Motor neuron (in vitro differentiated cells): ENCODE measurements around the gene NR6A1. TPM values are rescaled to one million over a fixed set of nuclear protein-coding genes. Genes with fewer than 3 reads are reported as not detected.

Source experiments
- ATAC-seq, 8 experiments: fragments of 200-7000 bp; cut with Tn5 transposase; replicated peaks in 6 of 8; 2 replicates each; pipeline ENCODE4 v1.8.0; 2021; ENCODE audit warnings: mild to moderate bottlenecking in 8 of 8, moderate library complexity in 8 of 8
- H3K27ac ChIP-seq, 2 donors: fragments of 250-450 bp; sonication (Bioruptor Pico); 2 replicates each; pipeline ENCODE4 v1.9.0; 2021; ENCODE audit warnings: antibody characterized with exemption in 2 of 2, mild to moderate bottlenecking in 2 of 2, moderate library complexity in 1 of 2
- H3K4me1 ChIP-seq, 2 donors: fragments of 250-450 bp; sonication (Bioruptor Pico); replicated peaks in 1 of 2; 2 replicates each; pipeline ENCODE4 v1.6.1; 2021; ENCODE audit warnings: antibody characterized with exemption in 2 of 2, mild to moderate bottlenecking in 2 of 2, moderate library complexity in 1 of 2
- H3K4me3 ChIP-seq, 5 donors: fragments of 250-450 bp; sonication (Bioruptor Pico); 2 replicates each; pipeline ENCODE4 v1.9.0; 2021; ENCODE audit warnings: antibody characterized with exemption in 5 of 5, mild to moderate bottlenecking in 5 of 5, moderate library complexity in 4 of 5
- WGBS, 10 experiments: fragments of 450-650 bp; shearing (Covaris generic); methylation state at CpG; one replicate each; pipeline ENCODE4 v1.0.0; 2022; 5-methylcytosine and 5-hydroxymethylcytosine counted together
- in situ Hi-C, 9 experiments: fragments of 400-800 bp; cut with MboI; loops; one replicate each; pipeline ENCODE4 v1.15.0; 2021; ENCODE audit warnings: low sequenced_read_pairs in 9 of 9, low pct_unique_long_range_greater_than_20kb in 2 of 9; ENCODE audit not compliant: unreplicated experiment in 9 of 9
- total RNA-seq, 8 experiments: library from RNA; unstranded; fragments of 300-600 nt; gene quantifications; 2 replicates each; pipeline versions ENCODE4 v1.2.3 to v1.2.4, GENCODE V29; 2022

Gene NR6A1
- total RNA-seq, 8 experiments from 2014 or later = 0.46 to 29.0 (median 3.7) TPM

DNA sequence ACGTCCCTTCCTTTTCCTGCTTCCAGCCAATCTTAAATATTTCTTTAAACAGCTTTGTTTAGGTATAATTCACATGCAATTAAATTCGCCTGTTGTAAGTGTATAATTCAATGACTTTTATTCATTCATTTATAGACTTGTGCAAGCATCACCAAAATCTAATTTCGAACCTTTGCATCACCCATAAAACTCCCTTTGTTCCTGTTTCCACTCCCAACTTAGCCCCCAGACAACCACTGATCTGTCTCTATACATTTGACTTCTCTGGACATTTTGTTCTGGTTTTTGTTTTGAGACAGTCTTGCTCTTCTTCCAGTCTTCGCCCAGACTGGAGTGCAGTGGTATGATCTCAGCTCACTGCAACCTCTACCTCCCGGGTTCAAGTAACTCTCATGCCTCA is 71.5 kb downstream of the NR6A1 start:
- no peak for ATAC-seq
- Histone ChIP-seq H3K4me3 (no peak overlapping the region), H3K4me1 (peaks cover 22 to 23% of the 10 kb centered on the region in 2 donors), H3K27ac (no peak overlapping the region)
- in situ Hi-C loops = no loop called here
- 85 to 100% (median 93%) methylated on average over 2 to 5 of the region's 5 CpGs; no CpG with 5 or more reads in 1 of the 10 experiments for WGBS, 10 experiments

GRCh38 chr9:124698265-124698664 is 72.8 kb downstream of the NR6A1 start:
- WGBS, 10 experiments = 13 to 70% (median 38%) methylated on average over 2 to 6 of the region's 6 CpGs; no CpG with 5 or more reads in 1 of the 10 experiments
- peaks cover 22 to 23% of the 10 kb centered on the region in 2 donors for H3K4me1 ChIP-seq
- in situ Hi-C loops = no loop called here
- H3K4me3 ChIP-seq = no peak overlapping the region
- ATAC-seq = peak in 6 of 8 experiments; percentile 53 to 98 (median 94)
- H3K27ac ChIP-seq = peak overlapping the region; percentile 13 to 52

DNA sequence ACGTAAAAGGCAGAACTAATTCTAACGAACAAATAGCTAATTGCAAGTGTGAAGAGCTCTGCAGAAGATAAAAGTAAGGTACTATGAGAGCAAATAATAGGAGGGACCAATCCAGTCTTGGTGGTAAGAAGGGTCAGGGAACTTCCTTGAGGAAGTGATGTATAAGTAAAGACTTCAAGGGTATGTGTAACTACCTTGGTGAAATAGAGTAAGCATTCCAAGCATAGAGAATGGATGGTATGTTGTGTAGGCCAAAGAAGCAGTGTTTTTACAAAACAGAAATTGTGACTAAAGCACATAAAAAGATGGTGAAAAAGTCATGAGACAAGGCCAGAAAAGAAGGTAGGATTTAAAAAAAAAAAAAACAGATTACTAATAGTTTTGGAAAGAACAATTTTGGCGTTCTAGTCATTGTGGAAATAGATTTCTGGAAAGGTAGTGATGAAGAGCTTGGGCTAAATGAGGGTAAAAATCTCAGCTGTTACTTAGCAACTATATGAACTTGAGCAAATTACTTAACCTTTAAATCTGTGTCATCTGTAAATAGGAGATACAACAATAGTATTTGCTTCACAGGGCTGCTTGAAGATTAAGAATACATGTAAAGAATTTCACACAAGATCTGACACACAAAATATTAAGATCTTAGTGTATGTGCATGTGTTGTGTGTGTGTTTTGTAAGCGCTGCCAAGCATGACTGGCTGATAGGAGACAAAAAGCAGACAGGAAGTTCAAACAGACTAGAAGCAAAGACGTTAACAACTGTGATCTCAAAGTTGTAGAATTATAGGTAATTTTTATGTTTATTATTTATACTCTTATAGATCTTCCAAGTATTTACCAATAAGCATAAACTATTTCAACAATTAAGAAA is 73.5 kb downstream of the NR6A1 start:
- 51 to 96% (median 85%) methylated on average over 3 to 5 of the region's 5 CpGs for whole genome bisulfite sequencing, 10 experiments
- in situ Hi-C loops = no loop called here
- peaks cover 22 to 23% of the 10 kb centered on the region in 2 donors for H3K4me1 ChIP-seq
- peak in 2 of 8 experiments; percentile 29 to 34 for ATAC-seq
- H3K4me3 ChIP-seq = no peak overlapping the region
- peak overlapping the region; percentile 13 to 52 for H3K27ac ChIP-seq

- Histone ChIP-seq H3K27ac (no peak overlapping the region), H3K4me3 (no peak overlapping the region), H3K4me1 (peaks cover 23 to 26% of the 10 kb centered on the region in 2 donors)
- 0 to 92% (median 60%) methylated on average over 1 to 3 of the region's 3 CpGs for WGBS, 10 experiments
- ATAC-seq = no peak
- in situ Hi-C loops = no loop called here
Observed at GRCh38 chr9:124696101-124696500, 75.0 kb downstream of the NR6A1 start.

- peaks cover 23 to 26% of the 10 kb centered on the region in 2 donors for H3K4me1 ChIP-seq
- in situ Hi-C loops = no loop called here
- no peak overlapping the region for H3K4me3 ChIP-seq
- WGBS, 10 experiments = 59 to 100% (median 90%) methylated on average over 2 to 16 of the region's 16 CpGs; no CpG with 5 or more reads in 2 of the 10 experiments
- no peak overlapping the region for H3K27ac ChIP-seq
- no peak for ATAC-seq
Observed at GRCh38 chr9:124695280-124695890, 75.7 kb downstream of the NR6A1 start.

GRCh38 chr9:124694414-124695279 is 76.5 kb downstream of the NR6A1 start:
- Histone ChIP-seq H3K27ac (no peak overlapping the region), H3K4me1 (peaks cover 22 to 26% of the 10 kb centered on the region in 2 donors)
- ATAC-seq = peak in 1 of 8 experiments; percentile 54

GRCh38 chr9:124693403-124693802 is 77.7 kb downstream of the NR6A1 start:
- in situ Hi-C loops = no loop called here
- peaks cover 11 to 14% of the 10 kb centered on the region in 2 donors for H3K4me1 ChIP-seq
- no peak overlapping the region for H3K27ac ChIP-seq
- no peak for ATAC-seq
- 44 to 100% (median 71%) methylated on average over 1 to 3 of the region's 3 CpGs; no CpG with 5 or more reads in 2 of the 10 experiments for WGBS, 10 experiments
- H3K4me3 ChIP-seq = no peak overlapping the region

More at GRCh38 chr9:124694414-124695279, 76.5 kb downstream of the NR6A1 start:
- no peak overlapping the region for H3K4me3 ChIP-seq
- 0 to 100% (median 76%) methylated on average over 1 to 3 of the region's 3 CpGs for WGBS, 10 experiments
- in situ Hi-C loops = no loop called here

DNA sequence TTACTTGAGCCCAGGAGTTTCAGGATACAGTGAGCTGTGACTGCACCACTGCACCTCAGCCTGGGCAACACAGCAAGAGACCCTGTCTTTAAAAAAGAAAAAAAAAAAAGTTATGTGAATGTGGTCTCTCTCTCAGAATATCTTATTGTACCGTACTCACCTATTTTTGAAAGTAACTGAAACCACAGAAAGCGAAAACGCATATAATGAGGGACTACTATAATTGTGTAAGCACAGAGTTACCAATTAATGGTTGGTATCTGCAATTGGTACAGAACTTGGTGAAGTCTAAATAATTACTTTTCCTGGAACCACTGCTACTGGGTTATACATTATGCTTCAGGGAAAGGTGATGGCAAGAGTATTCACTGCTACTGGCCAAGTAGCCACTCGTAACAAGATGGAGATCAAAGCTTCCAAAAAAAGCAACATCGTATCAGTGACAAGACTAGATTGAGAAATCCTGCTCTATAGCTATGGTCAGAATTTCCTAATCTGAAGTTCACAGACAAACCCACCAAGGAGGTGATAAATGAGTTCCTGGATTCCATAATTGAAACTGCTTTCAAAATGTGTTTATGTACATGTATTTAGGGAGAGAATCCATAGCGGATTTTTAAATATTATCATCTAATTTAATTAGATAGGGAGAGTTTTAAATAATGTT is 82.7 kb downstream of the NR6A1 start:
- Histone ChIP-seq H3K4me3 (no peak overlapping the region), H3K27ac (no peak overlapping the region), H3K4me1 (peaks cover 0 to 5% of the 10 kb centered on the region in 2 donors)
- no peak for ATAC-seq
- WGBS, 10 experiments = 74 to 100% (median 90%) methylated on average over 1 to 6 of the region's 6 CpGs
- in situ Hi-C loops = no loop called here

DNA sequence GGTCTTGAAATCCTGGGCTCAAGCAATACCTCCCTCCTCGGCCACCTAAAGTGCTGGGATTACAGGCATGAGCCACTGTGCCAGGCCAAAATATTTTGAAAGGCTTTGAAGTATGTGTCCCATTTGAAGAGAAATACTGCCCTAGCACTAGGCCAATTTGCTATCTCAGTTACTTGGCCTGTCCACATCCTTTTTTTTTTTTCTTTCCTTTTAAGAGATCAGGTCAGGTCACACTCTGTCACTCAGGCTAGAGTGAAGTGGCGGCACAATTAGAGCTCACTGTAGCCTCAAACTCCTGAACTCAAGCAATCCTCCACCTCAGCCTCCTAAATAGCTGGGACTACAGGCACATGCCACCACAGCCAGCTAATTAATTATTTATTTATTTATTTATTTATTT is 84.2 kb downstream of the NR6A1 start:
- Histone ChIP-seq H3K4me1 (peaks cover 0 to 5% of the 10 kb centered on the region in 2 donors), H3K27ac (no peak overlapping the region), H3K4me3 (no peak overlapping the region)
- in situ Hi-C loops = no loop called here
- ATAC-seq = no peak
- WGBS, 10 experiments = 88 to 100% (median 100%) methylated on average over 1 to 2 of the region's 2 CpGs; no CpG with 5 or more reads in 5 of the 10 experiments

- Histone ChIP-seq H3K27ac (no peak overlapping the region), H3K4me3 (no peak overlapping the region), H3K4me1 (no peaks in the 10 kb centered on the region)
- 88 to 100% (median 98%) methylated on average over 1 to 5 of the region's 5 CpGs; no CpG with 5 or more reads in 4 of the 10 experiments for WGBS, 10 experiments
- ATAC-seq = no peak
- in situ Hi-C loops = no loop called here
Observed at GRCh38 chr9:124685217-124685616, 85.9 kb downstream of the NR6A1 start.

- in situ Hi-C loops = no loop called here
- Histone ChIP-seq H3K4me1 (no peaks in the 10 kb centered on the region), H3K4me3 (no peak overlapping the region), H3K27ac (no peak overlapping the region)
- WGBS, 10 experiments = 86 to 100% methylated on average over 1 of the region's 1 CpG; no CpG with 5 or more reads in 8 of the 10 experiments
- no peak for ATAC-seq
Observed at GRCh38 chr9:124684169-124684568, 86.9 kb downstream of the NR6A1 start.

DNA sequence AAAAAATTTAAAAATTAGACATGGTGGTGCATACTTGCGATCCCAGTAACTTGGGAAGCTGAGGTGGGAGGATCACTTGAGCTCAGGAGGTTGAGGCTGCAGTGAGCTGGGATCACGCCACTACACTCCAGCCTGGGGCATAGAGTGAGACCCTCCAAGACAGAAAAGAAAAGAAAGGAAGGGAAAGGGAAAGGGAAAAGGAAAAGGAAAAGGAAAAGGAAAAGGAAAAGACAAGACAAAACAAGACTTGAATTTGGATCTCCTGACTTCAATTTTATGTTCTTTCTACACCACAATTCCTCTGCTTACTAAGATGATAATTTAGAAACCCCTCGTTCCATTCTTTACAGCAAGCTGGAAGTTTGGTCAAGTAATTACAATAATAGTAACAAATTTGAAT is 88.1 kb downstream of the NR6A1 start:
- 88 to 100% (median 94%) methylated on average over 2 to 3 of the region's 3 CpGs for WGBS, 10 experiments
- in situ Hi-C loops = no loop called here
- no peak for ATAC-seq
- Histone ChIP-seq H3K4me1 (no peaks in the 10 kb centered on the region), H3K4me3 (no peak overlapping the region), H3K27ac (no peak overlapping the region)
